AG09309 (cell line): ENCODE data around the gene TMEM183A.

Experiments used
- DNase-seq: peaks from one replicate; pipeline ENCODE4 v3.0.0-alpha.2; 2010; ENCODE audit warnings: low read depth
- H3K4me3 ChIP-seq: 2 replicates; pipeline ENCODE4 v1.5.1; 2011; ENCODE audit warnings: mild to moderate bottlenecking, low read depth, low read length, moderate library complexity; ENCODE audit not compliant: control insufficient read depth
- TF ChIP-seq, protein P1 (sequence below): IDR thresholded peaks from 2 replicates; pipeline ENCODE4 v1.5.1; 2011; ENCODE audit warnings: mild to moderate bottlenecking, low read depth, low read length, inconsistent platforms; ENCODE audit not compliant: insufficient read depth, control insufficient read depth; ENCODE audit errors: missing control alignments

The TMEM183A gene

DNA sequence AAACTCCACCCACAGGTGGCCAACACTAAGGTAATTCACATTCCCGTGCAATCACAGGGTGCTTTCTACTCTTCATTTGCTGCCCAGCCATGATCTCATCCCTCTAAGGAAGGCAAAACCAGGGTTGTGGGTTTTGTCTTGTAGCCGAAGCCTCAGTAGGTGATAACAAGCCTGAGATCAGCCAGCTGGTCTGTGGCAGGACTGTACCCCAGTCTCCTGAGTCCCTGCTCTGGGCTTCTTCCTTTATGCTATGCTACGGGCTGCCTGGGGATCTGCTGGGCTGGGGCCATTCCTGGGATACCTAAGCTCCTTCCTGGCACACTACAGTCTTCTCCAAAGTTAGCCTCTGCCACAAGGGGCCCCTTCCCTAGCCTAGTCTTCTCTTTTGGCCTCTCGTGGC is 29.0 kb downstream of the TMEM183A start:
- DNase-seq, result no peak
- TF ChIP-seq, protein P1, sequence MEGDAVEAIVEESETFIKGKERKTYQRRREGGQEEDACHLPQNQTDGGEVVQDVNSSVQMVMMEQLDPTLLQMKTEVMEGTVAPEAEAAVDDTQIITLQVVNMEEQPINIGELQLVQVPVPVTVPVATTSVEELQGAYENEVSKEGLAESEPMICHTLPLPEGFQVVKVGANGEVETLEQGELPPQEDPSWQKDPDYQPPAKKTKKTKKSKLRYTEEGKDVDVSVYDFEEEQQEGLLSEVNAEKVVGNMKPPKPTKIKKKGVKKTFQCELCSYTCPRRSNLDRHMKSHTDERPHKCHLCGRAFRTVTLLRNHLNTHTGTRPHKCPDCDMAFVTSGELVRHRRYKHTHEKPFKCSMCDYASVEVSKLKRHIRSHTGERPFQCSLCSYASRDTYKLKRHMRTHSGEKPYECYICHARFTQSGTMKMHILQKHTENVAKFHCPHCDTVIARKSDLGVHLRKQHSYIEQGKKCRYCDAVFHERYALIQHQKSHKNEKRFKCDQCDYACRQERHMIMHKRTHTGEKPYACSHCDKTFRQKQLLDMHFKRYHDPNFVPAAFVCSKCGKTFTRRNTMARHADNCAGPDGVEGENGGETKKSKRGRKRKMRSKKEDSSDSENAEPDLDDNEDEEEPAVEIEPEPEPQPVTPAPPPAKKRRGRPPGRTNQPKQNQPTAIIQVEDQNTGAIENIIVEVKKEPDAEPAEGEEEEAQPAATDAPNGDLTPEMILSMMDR, result no peak
- H3K4me3 ChIP-seq, result no peak overlapping the region

DNA sequence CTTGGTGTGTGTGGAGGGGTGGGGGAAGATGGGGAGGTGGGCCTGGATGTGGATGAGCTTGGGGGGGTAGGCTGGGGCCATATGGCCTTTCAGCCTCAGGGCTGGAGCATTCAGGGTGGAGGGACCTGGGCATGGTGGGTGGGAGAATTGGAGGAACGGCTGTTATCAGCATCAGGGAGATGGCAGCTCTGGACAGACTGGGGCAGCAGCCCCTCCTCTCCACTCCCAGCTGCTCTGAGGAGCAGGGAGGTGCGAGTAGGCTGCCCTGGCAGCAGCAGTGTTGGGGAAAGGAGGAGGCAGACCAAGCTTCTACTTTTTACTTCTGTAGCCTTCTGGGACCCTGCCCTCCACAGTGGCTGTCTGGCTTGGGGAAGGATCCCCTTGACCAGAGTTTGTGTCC is 29.4 kb downstream of the TMEM183A start:
- TF ChIP-seq, protein P1, result no peak
- no peak overlapping the region for H3K4me3 ChIP-seq
- DNase-seq, result no peak

DNA sequence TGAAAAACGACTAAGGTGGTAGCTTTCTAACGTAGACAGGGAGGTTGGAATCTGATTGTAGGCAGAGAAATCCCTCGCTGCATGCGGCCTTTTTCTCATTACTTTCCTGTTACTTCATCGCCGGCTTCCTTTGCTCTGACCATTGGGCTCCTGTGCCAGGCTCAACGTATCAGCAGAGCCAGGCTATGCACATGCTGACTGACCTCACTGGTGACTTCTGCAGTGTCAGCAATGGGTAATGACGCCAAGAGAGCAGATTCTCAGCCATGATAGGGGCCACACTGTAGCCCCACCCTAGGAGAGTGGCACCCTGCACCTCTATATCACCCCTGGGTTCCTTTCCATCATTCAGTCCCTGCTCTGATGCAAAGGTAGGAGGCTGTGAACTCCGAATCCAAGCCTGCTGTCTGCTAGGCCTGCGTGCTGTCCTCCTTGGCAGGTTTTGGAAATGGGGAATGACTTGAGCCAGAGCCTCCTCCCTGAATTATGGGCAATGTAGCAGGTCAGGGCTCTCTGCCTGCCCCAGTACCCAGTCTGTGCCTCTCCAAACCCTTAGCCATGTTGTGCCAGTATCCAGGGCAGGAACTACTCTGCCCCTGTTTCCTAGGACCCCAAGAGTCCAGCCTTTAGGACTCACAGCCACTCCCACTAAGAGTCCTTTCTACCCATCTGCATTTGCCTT is 30.5 kb downstream of the TMEM183A start:
- TF ChIP-seq, protein P1, result no peak
- no peak for DNase-seq
- no peak overlapping the region for H3K4me3 ChIP-seq

DNA sequence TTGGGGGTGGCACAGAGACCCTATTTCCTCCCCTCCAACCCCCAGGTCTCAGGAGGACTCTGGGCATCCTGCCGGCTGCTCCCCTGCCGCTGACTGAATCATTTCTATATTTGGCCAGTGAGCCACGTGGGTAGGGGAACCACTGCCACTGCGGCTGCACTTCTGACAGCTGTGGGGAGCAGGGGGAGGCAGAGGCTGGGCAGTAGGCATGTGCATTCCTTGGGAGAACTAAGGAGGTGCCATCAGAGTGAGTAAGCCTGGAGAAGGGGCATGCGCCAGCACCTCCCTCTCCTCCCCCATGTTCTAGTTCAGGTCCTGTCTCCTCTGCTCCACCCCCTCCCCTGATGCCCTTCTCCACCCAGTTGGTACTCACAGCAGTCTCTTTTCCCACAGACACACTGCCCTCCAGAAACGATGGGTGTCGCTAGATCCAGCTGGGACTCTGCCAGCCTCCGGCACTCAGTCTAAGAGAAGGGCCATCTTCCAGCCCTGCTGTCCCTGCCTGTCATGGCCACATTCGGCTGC is 31.1 kb downstream of the TMEM183A start:
- DNase-seq, result peak; percentile 66
- TF ChIP-seq, protein P1, result peak; percentile 37
- no peak overlapping the region for H3K4me3 ChIP-seq

DNA sequence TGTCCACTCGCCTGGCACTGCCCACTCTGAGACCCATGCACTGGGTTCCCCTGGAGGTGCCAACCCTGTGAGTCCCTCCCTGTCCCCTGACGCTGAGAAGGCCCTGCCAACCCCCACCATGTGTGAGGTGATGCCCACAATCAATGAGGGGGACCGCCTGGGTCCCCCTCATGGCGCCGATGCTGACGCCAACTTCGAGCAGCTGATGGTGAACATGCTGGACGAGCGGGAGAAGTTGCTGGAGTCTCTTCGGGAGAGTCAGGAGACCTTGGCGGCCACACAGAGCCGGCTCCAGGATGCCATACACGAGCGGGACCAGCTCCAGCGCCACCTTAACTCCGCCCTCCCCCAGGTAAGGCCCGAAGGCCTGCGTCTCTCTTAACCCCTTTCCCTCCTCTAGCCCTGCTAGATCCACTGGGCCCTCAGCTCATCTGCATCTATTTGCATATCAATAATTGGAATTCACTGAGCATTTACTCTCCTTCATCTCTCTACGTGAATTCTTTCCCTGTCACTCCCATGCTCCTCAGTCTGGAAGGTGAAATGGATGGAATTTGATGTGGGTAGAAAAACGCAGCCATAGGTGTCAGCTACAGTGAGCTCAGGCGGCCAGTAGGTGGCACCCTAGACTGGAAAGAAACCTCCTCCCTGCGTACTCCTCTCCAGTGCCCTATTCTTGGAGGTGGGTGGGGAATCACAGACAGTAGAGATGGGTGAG is 31.9 kb downstream of the TMEM183A start:
- TF ChIP-seq, protein P1, result peak; percentile 94
- H3K4me3 ChIP-seq, result no peak overlapping the region
- DNase-seq, result no peak

DNA sequence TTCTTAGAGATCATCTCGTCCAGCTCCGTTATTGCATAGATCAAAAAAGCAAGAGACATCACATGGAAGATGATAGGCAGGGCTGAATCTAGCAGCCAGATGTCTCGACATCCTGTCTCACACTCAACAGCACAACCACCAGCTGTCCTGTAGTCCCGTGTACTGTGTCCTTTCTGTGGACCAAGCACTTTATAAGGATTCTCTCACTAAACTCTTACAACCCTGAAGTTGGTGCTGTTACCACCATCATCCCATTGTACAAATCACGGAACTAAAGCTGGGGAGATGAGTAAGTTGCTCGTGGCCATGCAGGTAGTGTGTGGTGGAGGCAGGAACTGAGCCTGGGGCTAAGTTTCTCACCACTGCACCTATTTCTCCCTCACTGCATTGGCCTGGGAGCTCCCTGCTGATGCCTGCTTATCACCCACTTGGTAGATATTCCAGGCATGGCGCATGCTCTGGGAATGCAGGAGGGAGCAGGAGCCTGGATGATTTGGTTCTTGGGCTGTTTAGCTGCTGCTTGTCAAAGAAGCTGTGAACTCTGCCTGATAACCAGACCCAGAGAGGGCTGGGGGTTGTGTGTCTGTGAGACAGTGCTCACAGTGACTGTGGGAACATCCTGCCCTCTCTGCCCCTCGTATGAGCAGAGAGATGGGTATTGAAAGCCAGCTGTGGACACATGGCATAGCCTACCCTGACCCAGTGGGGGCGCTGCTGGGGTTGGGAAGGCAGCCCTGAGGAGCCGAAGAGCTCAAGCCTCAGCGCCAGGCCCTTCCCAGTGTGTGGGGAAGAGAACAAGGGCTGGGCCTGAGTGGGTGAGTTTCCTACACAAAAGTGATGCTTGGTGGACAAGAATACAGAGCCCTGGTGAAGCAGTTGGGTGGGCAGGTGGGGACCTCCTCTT is 32.7 kb downstream of the TMEM183A start:
- no peak overlapping the region for H3K4me3 ChIP-seq
- TF ChIP-seq, protein P1, result peak; percentile 54
- no peak for DNase-seq
